H1 (cell line): ENCODE results near the gene MBNL3. TPM values are rescaled to one million over a fixed set of nuclear protein-coding genes. Genes with fewer than 3 reads are reported as not detected.
A peak's percentile ranks its signal among the peaks of the same experiment; 100 is the strongest.

ENCODE experiments used
- CTCF ChIA-PET: fragments of 300-600 bp; sonication (Branson Sonifier 250); formaldehyde crosslinking; loops from one replicate; lab custom pipeline; 2021; ENCODE audit not compliant: partially characterized antibody; lab: Charles Lee
- POLR2A ChIA-PET: fragments of 300-600 bp; sonication (Branson Sonifier 250); formaldehyde crosslinking; loops from one replicate; lab custom pipeline; 2021; ENCODE audit warnings: inconsistent platforms; ENCODE audit not compliant: partially characterized antibody; lab: Charles Lee
- DNase-seq, 2 experiments: peaks; one replicate each; pipeline versions ENCODE4 v3.0.0 to v3.0.0-alpha.2; 2010 to 2022; ENCODE audit warnings: low spot score in 2 of 2, low read depth in 1 of 2, mixed read lengths in 1 of 2
- FAIRE-seq: peaks from 2 replicates; lab custom pipeline; 2011; peaks lifted over from hg19 to GRCh38; lab: Jason Lieb, UNC
- H2AFZ ChIP-seq: 2 replicates; pipeline ENCODE4 v1.8.1; 2012; ENCODE audit warnings: low read length, inconsistent platforms
- H2AK5ac ChIP-seq: 2 replicates; pipeline ENCODE4 v1.6.1; 2013; ENCODE audit warnings: low read depth, low read length
- H2BK120ac ChIP-seq: replicated peaks from 2 replicates; pipeline ENCODE3; 2013; ENCODE audit warnings: low read depth, low read length, inconsistent platforms
- H2BK12ac ChIP-seq: 2 replicates; pipeline ENCODE4 v1.6.1; 2013; ENCODE audit warnings: low read depth, low read length
- H2BK15ac ChIP-seq: 2 replicates; pipeline ENCODE4 v1.6.1; 2013; ENCODE audit warnings: low read length
- H2BK20ac ChIP-seq: 2 replicates; pipeline ENCODE4 v1.6.1; 2013; ENCODE audit warnings: low read length
- H2BK5ac ChIP-seq: 2 replicates; pipeline ENCODE4 v1.6.1; 2013; ENCODE audit warnings: low read depth, low read length
- H3K14ac ChIP-seq: 2 replicates; pipeline ENCODE4 v1.6.1; 2013; ENCODE audit warnings: inconsistent platforms; ENCODE audit not compliant: insufficient read length
- H3K18ac ChIP-seq: 2 replicates; pipeline ENCODE4 v1.6.1; 2013; ENCODE audit warnings: low read length; ENCODE audit errors: extremely low read depth
- H3K23ac ChIP-seq: 2 replicates; pipeline ENCODE4 v1.6.1; 2013; ENCODE audit warnings: inconsistent platforms; ENCODE audit not compliant: insufficient read length
- H3K23me2 ChIP-seq: 2 replicates; pipeline ENCODE4 v1.6.1; 2013; ENCODE audit warnings: low read depth, low read length
- H3K27ac ChIP-seq: 2 replicates; pipeline ENCODE4 v1.6.1; 2011; ENCODE audit warnings: low read depth, low read length, inconsistent platforms
- H3K27me3 ChIP-seq, 4 experiments: replicated peaks in 1 of 4; 1 replicate in 1 of 4; 2 replicates in 3 of 4; pipeline versions ENCODE4 v1.6.1 to v1.8.1; 2011 to 2013; ENCODE audit warnings: low read length in 3 of 4, mild to moderate bottlenecking in 3 of 4, inconsistent platforms in 2 of 4, mixed read lengths in 2 of 4, moderate library complexity in 1 of 4; ENCODE audit not compliant: control insufficient read depth in 3 of 4, insufficient read depth in 3 of 4; ENCODE audit errors: extremely low read depth in 1 of 4
- H3K36me3 ChIP-seq, 4 experiments: 2 replicates each; pipeline versions ENCODE4 v1.6.1 to v1.8.1; 2011 to 2013; ENCODE audit warnings: mild to moderate bottlenecking in 4 of 4, low read length in 3 of 4, moderate library complexity in 2 of 4, control low read depth in 1 of 4, inconsistent platforms in 1 of 4; ENCODE audit not compliant: insufficient read depth in 4 of 4, control insufficient read depth in 2 of 4
- H3K4ac ChIP-seq: replicated peaks from 2 replicates; pipeline ENCODE3; 2013; ENCODE audit warnings: low read length, low read depth, mixed read lengths, inconsistent platforms; ENCODE audit not compliant: insufficient read length
- H3K4me1 ChIP-seq, 4 experiments: replicated peaks in 1 of 4; 1 replicate in 1 of 4; 2 replicates in 3 of 4; pipeline versions ENCODE4 v1.6.1 to v1.8.1; 2011 to 2013; ENCODE audit warnings: low read length in 3 of 4, inconsistent platforms in 2 of 4, mixed read lengths in 1 of 4; ENCODE audit not compliant: insufficient read depth in 4 of 4, control insufficient read depth in 3 of 4
- H3K4me2 ChIP-seq, 2 experiments: 2 replicates each; pipeline versions ENCODE4 v1.6.1 to v1.8.1; 2011 to 2013; ENCODE audit warnings: low read depth in 2 of 2, low read length in 2 of 2, control low read depth in 1 of 2, inconsistent platforms in 1 of 2, mild to moderate bottlenecking in 1 of 2; ENCODE audit not compliant: insufficient read depth in 1 of 2
- H3K4me3 ChIP-seq, 4 experiments: fragments of 200-600, 300-600 bp in 1 of 4; sonication (generic), shearing (Covaris generic), sonication (Bioruptor Twin) in 1 of 4; 2 replicates each; pipeline versions ENCODE4 v1.5.1 to v1.8.1; 2011 to 2016; ENCODE audit warnings: low read length in 4 of 4, low read depth in 3 of 4, control low read depth in 2 of 4, inconsistent platforms in 2 of 4, mild to moderate bottlenecking in 2 of 4, mixed read lengths in 1 of 4, moderate library complexity in 1 of 4; ENCODE audit not compliant: insufficient read depth in 2 of 4; ENCODE audit errors: extremely low read depth in 1 of 4
- H3K56ac ChIP-seq: replicated peaks from 2 replicates; pipeline ENCODE3; 2013; ENCODE audit warnings: low read depth, mild to moderate bottlenecking, mixed read lengths, low read length, inconsistent platforms; ENCODE audit not compliant: insufficient read length
- H3K79me1 ChIP-seq: 2 replicates; pipeline ENCODE4 v1.6.1; 2013; ENCODE audit warnings: low read depth, low read length, control low read depth
- H3K79me2 ChIP-seq, 2 experiments: 2 replicates each; pipeline versions ENCODE4 v1.6.1 to v1.8.1; 2012 to 2013; ENCODE audit warnings: low read length in 2 of 2, mild to moderate bottlenecking in 2 of 2, inconsistent platforms in 1 of 2; ENCODE audit not compliant: insufficient read depth in 2 of 2, control insufficient read depth in 1 of 2
- H3K9ac ChIP-seq, 4 experiments: replicated peaks in 1 of 4; 1 replicate in 1 of 4; 2 replicates in 3 of 4; pipeline versions ENCODE4 v1.6.1 to v1.8.1; 2011 to 2013; ENCODE audit warnings: low read depth in 3 of 4, low read length in 3 of 4, control low read depth in 2 of 4, mild to moderate bottlenecking in 2 of 4, moderate library complexity in 2 of 4, inconsistent platforms in 1 of 4; ENCODE audit errors: extremely low read depth in 1 of 4
- H3K9me3 ChIP-seq, 2 experiments: 2 replicates each; pipeline versions ENCODE4 v1.6.1 to v1.8.1; 2012 to 2013; ENCODE audit warnings: mild to moderate bottlenecking in 2 of 2, moderate library complexity in 2 of 2, control low read depth in 1 of 2, inconsistent platforms in 1 of 2, low read depth in 1 of 2, low read length in 1 of 2, mixed read lengths in 1 of 2; ENCODE audit not compliant: insufficient read depth in 2 of 2
- H4K20me1 ChIP-seq, 2 experiments: replicated peaks in 1 of 2; 2 replicates each; pipeline versions ENCODE3 to v1.8.1; 2011 to 2013; ENCODE audit warnings: inconsistent platforms in 2 of 2, low read length in 2 of 2, mild to moderate bottlenecking in 1 of 2; ENCODE audit not compliant: insufficient read depth in 2 of 2, control insufficient read depth in 1 of 2
- H4K5ac ChIP-seq: 2 replicates; pipeline ENCODE4 v1.6.1; 2013; ENCODE audit warnings: low read length, low read depth, mixed read lengths, inconsistent platforms; ENCODE audit not compliant: insufficient read length
- H4K8ac ChIP-seq: 2 replicates; pipeline ENCODE4 v1.8.0; 2013; ENCODE audit warnings: mild to moderate bottlenecking, moderate library complexity, low read length, inconsistent platforms; ENCODE audit not compliant: insufficient read depth; ENCODE audit errors: extremely low read depth
- H4K91ac ChIP-seq: replicated peaks from 2 replicates; pipeline ENCODE3; 2013; ENCODE audit warnings: low read length, mixed read lengths, inconsistent platforms; ENCODE audit not compliant: insufficient read length
- BCL11A ChIP-seq, 2 experiments: IDR thresholded peaks; one replicate each; pipeline ENCODE4 v1.6.1; 2011; ENCODE audit warnings: low read depth in 2 of 2, low read length in 2 of 2, mild to moderate bottlenecking in 2 of 2
- FOSL1 ChIP-seq: IDR thresholded peaks from 2 replicates; pipeline ENCODE4 v1.6.1; 2011; ENCODE audit warnings: mild to moderate bottlenecking, low read depth, low read length, moderate library complexity; ENCODE audit not compliant: insufficient read depth
- JUN ChIP-seq: IDR thresholded peaks from 2 replicates; pipeline ENCODE4 v1.6.1; 2011; ENCODE audit warnings: low read depth, mild to moderate bottlenecking, improper control_type of control experiment, low read length
- JUND ChIP-seq: IDR thresholded peaks from 2 replicates; pipeline ENCODE4 v1.6.1; 2011; ENCODE audit warnings: mild to moderate bottlenecking, improper control_type of control experiment, low read length
- KDM4A ChIP-seq: IDR thresholded peaks from one replicate; pipeline ENCODE4 v1.7.1; 2012; ENCODE audit warnings: low read depth, mild to moderate bottlenecking, moderate library complexity, low read length, inconsistent platforms; ENCODE audit not compliant: severe bottlenecking
- NANOG ChIP-seq: IDR thresholded peaks from 2 replicates; pipeline ENCODE4 v1.6.1; 2011; ENCODE audit warnings: low read length, low read depth, mild to moderate bottlenecking, inconsistent platforms; ENCODE audit not compliant: insufficient read depth, poor library complexity, severe bottlenecking
- RAD21 ChIP-seq, 2 experiments: IDR thresholded peaks in 1 of 2; conservative IDR thresholded peaks in 1 of 2; 2 replicates each; pipeline ENCODE4 v1.6.1; 2011; ENCODE audit warnings: low read depth in 2 of 2, low read length in 2 of 2, improper control_type of control experiment in 1 of 2, inconsistent platforms in 1 of 2, mild to moderate bottlenecking in 1 of 2, moderate library complexity in 1 of 2
- RXRA ChIP-seq: IDR thresholded peaks from 2 replicates; pipeline ENCODE4 v1.6.1; 2011; ENCODE audit warnings: low read depth, mild to moderate bottlenecking, low read length, moderate library complexity; ENCODE audit not compliant: insufficient read depth
- SIRT6 ChIP-seq: IDR thresholded peaks from one replicate; pipeline ENCODE4 v1.7.1; 2012; ENCODE audit warnings: low read length, inconsistent platforms
- SRF ChIP-seq: IDR thresholded peaks from 2 replicates; pipeline ENCODE4 v1.6.1; 2011; ENCODE audit warnings: mild to moderate bottlenecking, low read depth, low read length, moderate library complexity
- SUZ12 ChIP-seq: fragments of 200-600 bp; sonication (generic); IDR thresholded peaks from 2 replicates; pipeline ENCODE4 v1.6.1; 2012; ENCODE audit warnings: mild to moderate bottlenecking, inconsistent platforms, low read length, moderate library complexity, mixed read lengths
- TAF7 ChIP-seq: optimal IDR thresholded peaks from 2 replicates; pipeline ENCODE3; 2011; ENCODE audit warnings: low read depth, mild to moderate bottlenecking, inconsistent platforms, low read length, moderate library complexity, borderline replicate concordance
- YY1 ChIP-seq: IDR thresholded peaks from 2 replicates; pipeline ENCODE4 v1.6.1; 2011; ENCODE audit warnings: low read depth, mild to moderate bottlenecking, low read length
- WGBS, 2 experiments: shearing (Covaris generic) in 1 of 2; methylation state at CpG; one replicate each; pipeline versions ENCODE4 v1.1.6 to v1.1.7; 2013 to 2015; ENCODE audit warnings: low lambda C conversion rate in 2 of 2, mixed read lengths in 2 of 2, inconsistent platforms in 1 of 2, low coverage in 1 of 2, missing lambda C conversion rate in 1 of 2; ENCODE audit not compliant: insufficient replicate concordance in 2 of 2, insufficient coverage in 1 of 2, insufficient read length in 1 of 2; ENCODE audit errors: extremely low coverage in 1 of 2, missing lambda C conversion rate in 1 of 2; 5-methylcytosine and 5-hydroxymethylcytosine counted together
- polyA plus RNA-seq, 7 experiments: library from polyadenylated mRNA; depleted of rRNA in 3 of 7; stranded (reverse) in 5 of 7; unstranded in 2 of 7; fragments of >200 nt in 5 of 7; fragments of 200-250 nt in 2 of 7; gene quantifications; 1 replicate in 5 of 7; 2 replicates in 1 of 7; 4 replicates in 1 of 7; pipeline versions ENCODE4 v1.2.1 to v1.2.3, GENCODE V29; 2011 to 2013; ENCODE audit warnings: missing spikeins in 2 of 7, mixed read lengths in 2 of 7
- total RNA-seq: library from RNA; stranded (reverse); fragmentation: NEBNext Ultra II Directional; extraction: Animal tissue kit (Norgen Biotek cat#: 25700); gene quantifications from 2 replicates; pipeline ENCODE4 v1.2.1, GENCODE V29; 2021

The MBNL3 gene
- total and polyA plus RNA-seq, 2 of the 8 experiments (the other 6 are each of a cell fraction or from before 2014, with no cell fraction given) = 3.5 to 4.3 TPM

DNA sequence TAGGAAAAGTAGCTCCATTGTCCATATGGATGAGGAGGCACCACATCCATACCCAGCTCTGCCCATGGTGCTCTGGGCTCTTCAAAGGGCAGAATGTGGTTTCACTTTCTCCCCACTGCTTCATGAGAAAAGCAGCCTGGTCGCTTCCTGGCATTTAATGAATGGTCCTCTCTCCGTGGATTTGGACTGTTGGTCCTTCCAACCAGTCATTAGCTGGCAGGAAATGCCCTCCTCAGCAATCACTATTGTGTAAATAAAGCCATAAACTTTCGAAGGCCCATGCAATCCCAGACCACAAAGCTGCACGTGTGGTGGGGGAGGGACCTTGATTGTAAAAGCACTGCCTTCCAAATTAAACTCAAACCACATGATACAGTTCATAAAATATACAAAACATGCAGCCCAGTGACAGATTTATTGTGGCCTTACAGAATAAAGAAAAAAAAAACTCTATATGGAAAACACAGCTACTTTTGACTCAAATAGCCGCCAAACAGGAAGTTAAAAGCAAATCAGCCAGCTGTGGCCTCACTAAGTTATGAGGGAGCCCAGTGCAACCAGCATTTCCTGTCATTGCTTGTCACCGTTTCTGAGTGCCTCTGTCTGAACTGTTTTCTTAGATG lies 8.1 kb downstream of the MBNL3 start:
- H3K4me3 ChIP-seq = no peak overlapping the region
- CTCF ChIA-PET = interaction anchor here (0.6 to 2.6 kb wide), 4 partner anchors 188 to 1229 kb away, joined by 3 to 7 read pairs (median 4); no protein-coding TSS in a partner anchor
- H4K20me1 ChIP-seq = no peaks in the 10 kb centered on the region
- H3K4me1 ChIP-seq = peaks cover 0 to 7% (median 1%) of the 10 kb centered on the region in 4 experiments; a peak in 2 of 7 replicates
- no peak overlapping the region for H3K18ac ChIP-seq
- H3K27ac ChIP-seq = no peak overlapping the region
- H2BK5ac ChIP-seq = no peak overlapping the region
- no peak overlapping the region for H3K9ac ChIP-seq
- no peak overlapping the region for H2BK15ac ChIP-seq
- H3K79me1 ChIP-seq = no peaks in the 10 kb centered on the region
- H2AFZ ChIP-seq = 0 out of 2 replicates have a peak overlapping the region, but pooled peaks have one; percentile 29
- no peaks in the 10 kb centered on the region for H3K27me3 ChIP-seq
- FAIRE-seq = no peak
- no peak overlapping the region for H3K56ac ChIP-seq
- no peaks in the 10 kb centered on the region for H3K9me3 ChIP-seq
- H4K5ac ChIP-seq = no peak overlapping the region
- no peak for DNase-seq
- H4K91ac ChIP-seq = no peak overlapping the region
- no peak overlapping the region for H3K14ac ChIP-seq
- no peaks in the 10 kb centered on the region for H3K36me3 ChIP-seq
- H3K23ac ChIP-seq = no peak overlapping the region
- H3K23me2 ChIP-seq = no peaks in the 10 kb centered on the region
- no peak overlapping the region for H3K4ac ChIP-seq
- H2BK20ac ChIP-seq = no peak overlapping the region
- no peak overlapping the region for H2BK12ac ChIP-seq
- peak overlapping the region in 1 of 2 experiments; percentile 13; a peak in 1 of 4 replicates for H3K4me2 ChIP-seq
- no peaks in the 10 kb centered on the region for H3K79me2 ChIP-seq
- WGBS, 2 experiments = 61% methylated on average over 6 of the region's 6 CpGs; no CpG with 5 or more reads in 1 of the 2 experiments
- H4K8ac ChIP-seq = no peak overlapping the region
- POLR2A ChIA-PET = no interaction called here
- H2BK120ac ChIP-seq = no peak overlapping the region
- H2AK5ac ChIP-seq = no peak overlapping the region
- TF ChIP-seq KDM4A (no peak), SIRT6 (no peak), NANOG (no peak), JUN (no peak), BCL11A (IDR thresholded peaks at IDR 0.05; ENCODE audit: low read depth in 2 of 2, low read length in 2 of 2) (no peak), RXRA (no peak), RAD21 (IDR thresholded peaks at IDR 0.05 in 1 of 2, conservative IDR thresholded peaks at IDR 0.05 in 1 of 2; ENCODE audit: low read depth in 2 of 2, low read length in 2 of 2) (no peak), SUZ12 (no peak), SRF (no peak), YY1 (no peak), TAF7 (no peak), JUND (no peak), FOSL1 (no peak)
